NT2/D1 (cell line): ENCODE data around the gene IQSEC1.

ENCODE experiments used
- YY1 ChIP-seq: IDR thresholded peaks from 2 replicates; pipeline ENCODE4 v1.6.1; 2011; ENCODE audit not compliant: insufficient read length, insufficient read depth
- ZNF274 ChIP-seq: IDR thresholded peaks from 2 replicates; pipeline ENCODE4 v1.6.1; 2011; ENCODE audit warnings: mild to moderate bottlenecking, low read depth, low read length

GRCh38 chr3:12884186-12884680 is 189.0 kb downstream of the IQSEC1 start:
- TF ChIP-seq YY1 (no peak), ZNF274 (no peak)
